Endothelial cell (in vitro differentiated cells): ENCODE data around the gene PCDHGA1. TPM values are rescaled to one million over a fixed set of nuclear protein-coding genes. Genes with fewer than 3 reads are reported as not detected.
A peak's percentile ranks its signal among the peaks of the same experiment; 100 is the strongest.

Source experiments
- DNase-seq: peaks from one replicate; pipeline ENCODE4 v3.0.0; 2021; ENCODE audit warnings: low spot score
- H3K27ac Mint-ChIP-seq: one replicate; pipeline ENCODE4 v1.8.0; 2021; ENCODE audit warnings: mixed read lengths, inconsistent platforms; ENCODE audit not compliant: unreplicated experiment
- H3K27me3 Mint-ChIP-seq: one replicate; pipeline ENCODE4 v1.8.0; 2021; ENCODE audit warnings: mild to moderate bottlenecking, moderate library complexity, mixed read lengths, inconsistent platforms; ENCODE audit not compliant: unreplicated experiment
- H3K36me3 Mint-ChIP-seq: one replicate; pipeline ENCODE4 v1.8.0; 2021; ENCODE audit warnings: mild to moderate bottlenecking, low read depth, mixed read lengths, inconsistent platforms; ENCODE audit not compliant: unreplicated experiment
- H3K4me1 Mint-ChIP-seq: one replicate; pipeline ENCODE4 v1.8.0; 2021; ENCODE audit warnings: mild to moderate bottlenecking, mixed read lengths, inconsistent platforms; ENCODE audit not compliant: unreplicated experiment
- H3K4me3 Mint-ChIP-seq: one replicate; pipeline ENCODE4 v1.8.0; 2021; ENCODE audit warnings: mild to moderate bottlenecking, mixed read lengths, inconsistent platforms; ENCODE audit not compliant: unreplicated experiment
- H3K9me3 Mint-ChIP-seq: one replicate; pipeline ENCODE4 v1.8.0; 2021; ENCODE audit warnings: mixed read lengths, inconsistent platforms; ENCODE audit not compliant: unreplicated experiment
- CTCF ChIP-seq: fragments of 200-600 bp; sonication (generic); IDR thresholded peaks from one replicate; pipeline ENCODE4 v1.5.0; 2021; ENCODE audit warnings: antibody characterized with exemption; ENCODE audit not compliant: unreplicated experiment
- total RNA-seq: library from RNA; stranded (reverse); fragmentation: NEBNext Ultra II Directional; extraction: Animal tissue kit (Norgen Biotek cat#: 25700); gene quantifications from one replicate; pipeline ENCODE4 v1.2.1, GENCODE V29; 2021; ENCODE audit not compliant: unreplicated experiment

Gene PCDHGA1
- total RNA-seq, 1 donor from 2014 or later = 1.4 TPM

GRCh38 chr5:141517880-141518617 lies 187.7 kb downstream of the PCDHGA1 start:
- no peak for DNase-seq
- TF ChIP-seq CTCF = no peak
- Mint-ChIP-seq H3K36me3 (peaks cover 48% of the 10 kb centered on the region), H3K4me1 (peaks cover 73% of the 10 kb centered on the region), H3K27ac (peak overlapping the region; percentile 6), H3K9me3 (no peaks in the 10 kb centered on the region), H3K27me3 (peaks cover 12% of the 10 kb centered on the region), H3K4me3 (no peak overlapping the region)

GRCh38 chr5:141518618-141519015 lies 188.3 kb downstream of the PCDHGA1 start:
- H3K27ac Mint-ChIP-seq = no peak overlapping the region
- H3K9me3 Mint-ChIP-seq = no peaks in the 10 kb centered on the region
- peaks cover 70% of the 10 kb centered on the region for H3K4me1 Mint-ChIP-seq
- H3K36me3 Mint-ChIP-seq = peaks cover 48% of the 10 kb centered on the region
- TF ChIP-seq CTCF = no peak
- peaks cover 8% of the 10 kb centered on the region for H3K27me3 Mint-ChIP-seq
- H3K4me3 Mint-ChIP-seq = no peak overlapping the region
- DNase-seq = no peak

GRCh38 chr5:141519605-141520565 lies 189.6 kb downstream of the PCDHGA1 start:
- Mint-ChIP-seq H3K4me3 (peak overlapping the region; percentile 34), H3K27ac (peak overlapping the region; percentile 49), H3K36me3 (peaks cover 51% of the 10 kb centered on the region), H3K4me1 (peaks cover 66% of the 10 kb centered on the region), H3K9me3 (no peaks in the 10 kb centered on the region), H3K27me3 (peaks cover 3% of the 10 kb centered on the region)
- no peak for TF ChIP-seq CTCF
- DNase-seq = no peak

- H3K4me1 Mint-ChIP-seq = peaks cover 52% of the 10 kb centered on the region
- H3K36me3 Mint-ChIP-seq = peaks cover 58% of the 10 kb centered on the region
- DNase-seq = no peak
- no peaks in the 10 kb centered on the region for H3K9me3 Mint-ChIP-seq
- peak overlapping the region; percentile 14 for H3K4me3 Mint-ChIP-seq
- peak overlapping the region; percentile 82 for H3K27ac Mint-ChIP-seq
- H3K27me3 Mint-ChIP-seq = peaks cover 3% of the 10 kb centered on the region
- no peak for TF ChIP-seq CTCF
These were observed 191.0 kb downstream of the PCDHGA1 start for GRCh38 chr5:141521244-141521781.
